Cardiac septum (tissue), 1 donor: ENCODE results near the gene ANTKMT. TPM values are rescaled to one million over a fixed set of nuclear protein-coding genes. Genes with fewer than 3 reads are reported as not detected.
"Not testable (repeated sequence)": the region's sequence is repeated elsewhere in the genome, so short reads cannot be mapped to it uniquely, and the experiment has no call there.

Experiments
- DNase-seq: peaks from one replicate; pipeline ENCODE4 v3.0.0-alpha.2; 2020; ENCODE audit warnings: low spot score
- intact Hi-C: fragments of 100-400 bp; cut with DNase I; formaldehyde crosslinking; loops from one replicate; pipeline ENCODE4 v1.14.0; 2022
- total RNA-seq: library from RNA; stranded (reverse); fragmentation: NEBNext Ultra II Directional; extraction: Animal tissue kit (Norgen Biotek cat#: 25700); gene quantifications from one replicate; pipeline ENCODE4 v1.2.1, GENCODE V29; 2021
- donor health status: DM: no; HTN: no; CAD: no.

The ANTKMT gene
- total RNA-seq, 1 donor from 2014 or later: 36.6 TPM

DNA sequence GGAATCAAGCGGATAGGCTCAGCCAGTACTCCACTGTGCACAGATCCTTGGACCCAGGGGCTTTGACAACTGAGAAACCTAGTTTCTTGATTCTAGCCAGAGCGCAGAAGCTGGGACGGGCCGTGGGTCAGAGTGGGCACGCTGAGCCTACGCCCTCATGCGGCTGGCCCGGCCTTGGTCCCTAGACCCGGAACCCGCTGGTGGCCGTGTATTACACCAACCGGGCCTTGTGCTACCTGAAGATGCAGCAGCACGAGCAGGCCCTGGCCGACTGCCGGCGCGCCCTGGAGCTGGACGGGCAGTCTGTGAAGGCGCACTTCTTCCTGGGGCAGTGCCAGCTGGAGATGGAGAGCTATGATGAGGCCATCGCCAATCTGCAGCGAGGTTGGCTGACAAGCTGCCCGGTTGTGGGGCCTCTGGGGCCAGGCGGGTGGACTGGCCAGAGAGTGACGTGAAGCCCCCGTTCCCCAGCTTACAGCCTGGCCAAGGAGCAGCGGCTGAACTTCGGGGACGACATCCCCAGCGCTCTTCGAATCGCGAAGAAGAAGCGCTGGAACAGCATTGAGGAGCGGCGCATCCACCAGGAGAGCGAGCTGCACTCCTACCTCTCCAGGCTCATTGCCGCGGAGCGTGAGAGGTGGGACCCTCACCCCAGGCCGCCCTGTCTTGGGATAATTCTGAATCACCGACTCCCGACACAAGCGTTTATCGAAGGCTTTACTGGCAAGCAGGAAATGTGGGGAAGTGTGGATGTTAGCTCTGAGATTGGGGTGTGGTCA lies 39.8 kb upstream of the ANTKMT start:
- intact Hi-C loops: no loop called here
- DNase-seq: no peak

DNA sequence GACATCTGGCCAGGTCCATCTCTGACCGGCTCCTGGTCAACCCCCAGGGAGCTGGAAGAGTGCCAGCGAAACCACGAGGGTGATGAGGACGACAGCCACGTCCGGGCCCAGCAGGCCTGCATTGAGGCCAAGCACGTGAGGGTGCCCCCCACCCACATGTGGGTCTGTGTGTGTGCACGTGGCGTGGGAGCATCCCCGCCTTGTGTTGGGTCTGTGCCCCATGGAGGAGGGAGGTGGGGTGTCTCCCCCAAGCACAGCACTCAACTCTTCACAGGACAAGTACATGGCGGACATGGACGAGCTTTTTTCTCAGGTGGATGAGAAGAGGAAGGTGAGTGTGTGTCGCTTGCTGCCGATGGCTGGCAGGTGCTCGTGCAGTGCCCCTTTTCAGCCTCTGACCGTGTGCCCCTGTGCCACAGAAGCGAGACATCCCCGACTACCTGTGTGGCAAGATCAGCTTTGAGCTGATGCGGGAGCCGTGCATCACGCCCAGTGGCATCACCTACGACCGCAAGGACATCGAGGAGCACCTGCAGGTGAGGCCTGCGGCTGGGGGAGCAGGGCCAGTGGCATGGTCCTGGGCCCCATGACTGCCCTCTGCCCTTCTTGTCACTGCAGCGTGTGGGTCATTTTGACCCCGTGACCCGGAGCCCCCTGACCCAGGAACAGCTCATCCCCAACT lies 39.1 kb upstream of the ANTKMT start:
- no peak for DNase-seq
- intact Hi-C loops: no loop called here

DNA sequence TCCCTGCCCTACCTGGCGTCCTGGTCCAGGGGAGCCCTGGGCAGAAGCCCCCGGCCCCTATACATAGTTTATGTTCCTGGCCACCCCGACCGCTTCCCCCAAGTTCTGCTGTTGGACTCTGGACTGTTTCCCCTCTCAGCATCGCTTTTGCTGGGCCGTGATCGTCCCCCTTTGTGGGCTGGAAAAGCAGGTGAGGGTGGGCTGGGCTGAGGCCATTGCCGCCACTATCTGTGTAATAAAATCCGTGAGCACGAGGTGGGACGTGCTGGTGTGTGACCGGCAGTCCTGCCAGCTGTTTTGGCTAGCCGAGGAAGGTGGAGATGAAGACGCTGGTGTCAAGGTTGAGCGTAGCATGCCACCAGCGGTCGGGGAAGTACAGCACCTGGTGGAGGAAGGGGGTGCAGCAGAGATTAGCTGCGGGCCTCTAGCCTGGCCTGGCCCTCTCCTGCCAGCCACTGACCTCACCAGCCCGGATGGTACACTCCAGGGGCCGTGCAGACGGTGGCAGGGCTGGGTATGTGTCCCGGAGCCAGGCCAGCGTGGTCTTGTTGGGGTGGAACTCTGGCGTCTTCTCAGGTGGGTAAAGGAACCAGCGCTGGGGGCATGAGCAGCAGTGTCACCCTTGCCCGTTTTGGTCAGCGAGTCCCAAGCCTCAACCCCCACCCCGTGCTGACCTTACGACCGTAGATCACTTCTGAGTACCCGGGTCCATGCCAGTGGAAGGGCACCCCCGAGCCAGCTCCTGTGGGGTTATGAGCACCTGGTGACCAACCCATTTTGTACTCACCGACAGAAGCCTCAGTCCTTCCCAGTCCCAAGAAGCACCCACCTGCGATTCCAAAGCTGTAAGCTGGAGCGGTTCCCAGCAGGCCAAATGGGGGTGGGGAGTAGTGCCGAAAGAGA lies 38.2 kb upstream of the ANTKMT start:
- DNase-seq: no peak

DNA sequence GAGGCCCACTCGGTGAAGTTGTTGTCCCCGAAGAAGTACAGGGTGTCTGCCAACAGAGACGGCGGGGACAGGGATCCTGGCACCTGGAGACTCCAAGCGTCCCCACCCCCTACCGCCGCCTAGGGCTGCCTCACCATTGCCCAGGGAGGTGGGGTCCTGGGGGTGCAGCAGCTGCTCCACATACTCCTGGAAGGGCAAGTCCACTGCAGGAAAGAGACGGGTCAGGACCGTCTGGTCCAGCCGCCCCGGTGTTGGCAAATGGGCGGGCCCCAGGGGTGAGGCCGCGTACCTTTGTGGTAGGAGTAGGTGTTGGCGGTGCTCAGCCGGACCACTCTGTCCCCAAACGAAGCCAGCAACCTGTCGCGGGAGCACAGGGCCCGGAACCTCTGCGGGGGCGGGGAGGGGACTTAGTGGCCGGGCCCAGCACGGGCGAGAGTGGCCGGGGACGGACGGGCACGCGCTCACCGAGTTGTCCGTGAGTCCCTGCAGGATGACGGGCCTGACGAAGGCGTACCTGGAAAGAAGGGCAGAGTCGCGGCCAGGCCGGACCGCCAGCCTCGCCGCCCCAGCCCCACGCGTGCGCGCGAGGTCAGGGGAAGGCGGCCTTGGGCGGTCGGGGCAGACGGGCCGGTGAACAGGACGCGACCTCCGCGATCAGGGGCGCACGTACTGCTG lies 37.4 kb upstream of the ANTKMT start:
- intact Hi-C loops: no loop called here
- no peak for DNase-seq

More for the DNA sequence above, 38.2 kb upstream of the ANTKMT start:
- intact Hi-C loops: no loop called here

DNA sequence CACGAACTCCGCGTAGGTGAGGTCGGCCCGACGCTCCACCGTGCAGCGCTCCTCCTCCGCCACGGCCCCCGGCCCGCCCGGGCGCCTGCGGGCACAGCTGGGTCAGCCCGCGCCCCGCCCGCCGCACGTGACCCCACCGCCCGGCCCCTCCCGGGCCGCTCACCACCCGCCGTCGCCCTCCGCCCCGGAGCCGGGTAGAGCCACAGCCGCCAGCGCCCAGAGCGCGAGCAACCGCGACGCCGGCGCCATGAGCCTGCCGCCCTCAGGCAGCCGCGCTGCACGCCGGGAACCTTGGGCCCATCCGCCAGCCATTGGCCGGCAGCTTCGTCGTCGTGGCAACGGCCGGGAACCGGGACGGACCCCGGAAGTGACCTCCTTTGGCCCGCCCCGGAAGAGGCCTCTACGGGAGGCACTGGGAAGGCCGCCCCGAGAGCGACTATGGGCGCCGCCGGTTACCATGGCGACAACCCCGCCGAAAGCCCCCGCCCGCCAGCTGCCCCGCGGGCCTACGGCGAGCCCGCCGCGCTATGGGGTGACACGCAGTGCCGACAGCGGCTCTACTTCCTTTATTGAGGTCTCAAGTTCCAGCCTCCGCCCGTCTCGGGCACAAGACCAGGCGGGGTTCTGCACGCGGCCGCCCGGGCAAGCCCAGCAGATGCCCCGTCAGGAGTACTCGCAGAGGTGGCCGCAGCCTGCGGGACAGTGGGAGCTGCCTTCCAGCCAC lies 36.7 kb upstream of the ANTKMT start, which contains the start of gene JMJD8:
Gene JMJD8, minus strand, starts transcription at position 264 of the 724 bp plus-strand sequence. Its CDS starts 15 bp downstream, at position 249.
- peak; percentile 99 for DNase-seq
- intact Hi-C loops: no loop called here

DNA sequence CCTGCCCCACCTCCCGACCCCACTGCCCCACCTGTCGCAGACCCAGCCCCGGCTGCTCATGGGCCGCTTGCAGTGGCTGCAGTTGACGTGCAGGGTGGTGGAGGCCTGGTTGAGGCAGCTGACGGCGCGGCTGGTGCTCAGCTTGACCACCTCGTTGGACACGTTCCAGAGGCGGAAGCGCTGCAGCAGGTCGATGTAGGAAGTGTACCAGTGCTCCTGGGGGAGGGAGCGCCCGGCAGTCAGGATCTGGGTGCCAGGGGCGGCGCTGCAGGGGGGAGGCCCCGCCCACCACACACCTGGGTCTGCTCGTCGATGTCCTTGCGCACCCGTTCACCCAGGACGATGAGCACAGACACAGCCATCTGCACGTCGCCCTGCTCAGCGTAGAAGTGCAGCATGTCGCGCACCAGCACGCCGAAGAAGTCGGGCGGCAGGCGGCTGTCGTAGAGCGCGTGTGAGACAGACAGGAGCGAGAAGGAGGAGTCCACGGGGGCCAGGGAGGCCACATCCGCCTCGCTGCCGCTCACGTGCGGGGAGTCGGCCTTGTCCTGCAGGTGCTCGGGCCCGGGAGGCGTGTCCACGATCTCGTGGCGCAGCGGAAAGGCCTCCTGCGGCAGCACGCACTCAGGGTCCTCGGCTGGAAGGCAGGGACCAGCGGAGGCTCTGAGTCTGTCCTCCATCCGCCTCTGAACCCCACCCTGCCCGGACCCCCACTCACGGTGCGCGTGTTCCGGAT lies 35.8 kb upstream of the ANTKMT start:
- intact Hi-C loops: no loop called here
- no peak for DNase-seq

DNA sequence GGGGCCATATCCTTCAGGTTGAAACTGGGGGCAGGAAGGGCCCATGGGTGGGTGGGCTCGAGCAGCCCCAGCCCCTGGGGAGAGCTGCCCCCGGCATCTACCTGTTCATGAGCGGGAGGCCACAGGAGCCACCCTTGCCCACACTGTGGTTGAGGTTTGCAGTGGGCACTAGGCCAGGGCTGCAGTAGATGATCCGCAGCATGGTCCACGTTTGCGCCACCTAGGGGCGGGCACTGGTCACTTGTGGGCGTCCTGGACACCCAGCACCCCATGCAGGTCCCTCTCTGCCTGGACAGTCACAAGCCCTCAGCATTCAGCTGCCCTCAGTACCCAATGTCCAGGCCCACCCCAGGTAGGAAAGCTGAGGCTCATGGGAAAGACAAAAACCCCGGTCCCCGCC lies 35.0 kb upstream of the ANTKMT start:
- DNase-seq: no peak
- intact Hi-C loops: no loop called here

DNA sequence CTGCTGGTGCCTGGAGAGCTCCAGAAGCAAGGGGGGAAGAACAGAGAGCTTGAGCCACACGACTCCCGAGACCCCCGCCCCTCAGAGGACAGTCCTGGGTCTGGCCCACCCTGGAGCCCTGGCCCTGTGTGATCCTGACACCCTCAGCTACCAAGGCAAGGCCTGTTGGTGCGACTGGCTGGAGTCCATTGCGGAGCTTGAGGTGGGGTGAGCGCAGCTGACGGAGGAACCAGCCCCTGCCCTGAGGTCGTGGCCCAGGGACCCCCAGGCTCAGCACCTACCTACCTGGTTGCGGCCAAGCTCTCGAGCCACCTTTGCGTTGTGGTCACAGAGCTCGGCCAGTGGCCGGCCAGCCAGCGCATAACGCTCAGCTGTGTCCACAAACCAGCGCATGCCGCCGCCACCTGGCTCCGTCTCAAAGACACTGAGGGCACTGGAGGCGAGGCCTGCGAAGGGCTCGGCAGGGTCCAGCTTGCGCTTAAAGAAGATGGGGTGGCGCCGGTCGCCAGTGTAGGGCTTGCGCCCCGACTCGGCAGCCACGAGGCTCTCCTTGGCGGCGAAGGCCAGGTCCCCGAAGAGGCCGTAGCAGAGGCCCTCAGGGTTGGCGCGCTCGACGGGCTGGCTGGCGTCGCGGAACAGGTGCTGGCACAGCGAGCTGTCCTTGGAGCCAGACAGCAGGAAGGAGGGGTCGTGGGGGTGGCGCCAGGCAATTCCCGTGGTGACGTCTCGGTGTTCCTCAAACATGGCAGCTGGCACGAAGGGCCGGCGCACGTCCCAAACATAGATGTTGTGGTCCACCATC lies 34.3 kb upstream of the ANTKMT start:
- intact Hi-C loops: no loop called here

DNA sequence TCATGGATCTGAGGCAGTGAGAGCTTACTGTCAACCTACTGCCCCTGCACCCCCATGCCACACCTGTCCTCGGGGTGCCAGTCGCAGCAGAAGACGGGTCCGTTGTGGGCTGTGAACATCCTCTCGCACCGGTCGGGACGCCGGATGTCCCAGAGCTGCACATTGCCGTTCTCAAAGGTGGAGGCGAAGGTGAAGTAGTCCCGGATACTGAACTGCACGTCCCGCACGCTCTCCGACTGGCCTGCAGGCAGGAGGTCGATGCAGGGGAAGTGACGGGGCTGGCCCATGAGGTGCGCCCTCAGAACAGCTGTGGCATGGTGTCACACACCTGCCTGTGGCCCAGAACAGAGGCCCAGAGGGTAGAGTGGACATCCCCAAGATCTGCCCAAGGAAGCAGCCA lies 33.4 kb upstream of the ANTKMT start:
- intact Hi-C loops: no loop called here
- DNase-seq: no peak

More for the DNA sequence above, 34.3 kb upstream of the ANTKMT start:
- no peak for DNase-seq

DNA sequence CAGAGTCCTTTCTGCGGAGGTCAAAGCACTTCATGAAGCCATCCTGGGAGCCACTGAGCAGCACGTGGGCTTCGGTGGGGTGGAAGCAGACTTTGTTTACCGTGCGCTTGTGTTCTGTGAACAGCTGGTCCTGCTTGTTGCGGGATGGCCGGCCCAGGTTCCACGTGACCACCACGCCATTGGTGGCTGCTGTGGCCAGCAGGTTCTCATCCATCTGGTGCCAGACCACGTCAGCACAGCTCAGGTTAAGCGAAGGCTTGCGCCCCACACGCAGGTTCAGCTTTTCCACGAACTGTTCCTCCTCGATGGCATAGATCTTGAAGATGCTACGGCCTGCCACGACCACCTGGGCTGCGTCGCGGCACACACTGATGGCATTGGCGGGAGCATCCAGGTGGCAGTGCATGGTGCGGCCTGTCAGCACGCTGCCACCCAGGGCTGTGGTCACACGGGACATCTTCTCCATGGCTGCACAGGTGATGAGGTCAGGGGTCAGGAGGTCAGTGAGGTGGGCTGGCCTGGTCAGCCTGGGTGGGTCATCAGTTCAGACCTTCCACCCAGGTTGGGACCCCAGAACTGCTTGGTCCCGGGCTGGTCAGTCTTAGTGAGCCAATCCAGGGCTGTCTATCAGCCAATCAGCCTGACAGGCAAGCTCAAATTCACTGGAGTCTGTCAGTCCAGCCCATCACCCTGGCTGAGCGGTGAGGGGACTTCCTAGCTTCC lies 31.6 kb upstream of the ANTKMT start:
- DNase-seq: no peak
- intact Hi-C loops: no loop called here

DNA sequence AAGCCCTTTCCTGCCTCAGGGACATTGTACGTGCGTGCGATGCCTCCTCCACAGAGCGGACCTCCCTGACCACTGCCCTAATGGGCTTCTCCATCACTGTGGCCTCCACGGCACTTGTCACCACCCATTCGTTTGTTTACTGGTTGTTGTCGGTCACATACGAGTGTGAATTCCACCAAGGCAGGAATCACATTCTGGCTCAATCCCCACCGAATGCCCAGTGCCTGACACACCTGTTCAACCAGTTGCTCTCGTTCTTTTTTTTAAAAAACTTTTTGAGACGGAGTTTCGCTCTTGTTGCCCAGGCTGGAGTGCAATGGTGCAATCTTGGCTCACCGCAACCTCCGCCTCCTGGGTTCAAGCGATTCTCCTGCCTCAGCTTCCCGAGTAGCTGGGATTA lies 29.7 kb upstream of the ANTKMT start:
- DNase-seq, intact Hi-C loops: not testable (repeated sequence)

DNA sequence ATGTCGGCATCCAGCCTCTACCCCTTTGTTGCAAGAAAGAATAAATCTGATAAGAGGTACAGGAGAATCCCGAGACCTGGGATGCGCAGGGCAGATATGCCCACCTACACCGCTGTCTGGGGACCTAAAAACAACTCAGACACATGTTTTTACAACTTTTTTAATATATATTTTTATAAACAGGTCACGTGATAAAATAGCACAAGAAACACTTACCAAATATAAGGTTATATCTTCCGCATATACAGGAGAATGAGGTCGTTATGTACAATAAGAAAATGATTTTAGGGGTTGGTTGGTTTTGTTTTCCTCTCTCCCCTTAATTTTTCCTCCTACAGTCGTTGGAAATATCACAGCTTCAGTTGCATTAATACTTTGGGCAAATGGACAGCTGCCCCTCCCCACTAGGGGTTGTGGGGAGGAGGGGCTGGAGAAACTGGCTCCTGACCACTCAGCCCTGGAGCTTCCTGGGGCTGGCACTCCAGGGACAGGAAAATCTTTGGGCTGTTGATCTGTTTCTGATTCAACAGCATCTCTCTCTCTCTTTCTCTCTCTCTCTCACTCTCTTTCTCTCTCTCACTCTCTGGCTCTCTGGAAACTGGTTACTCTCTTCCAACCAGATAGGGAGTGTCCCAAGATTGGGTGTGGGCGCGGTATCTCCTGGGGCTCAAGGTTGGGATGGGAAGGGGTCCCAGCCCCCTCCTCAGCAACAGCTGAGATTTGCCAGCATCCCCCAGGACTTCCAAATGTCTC lies 28.4 kb upstream of the ANTKMT start:
- no peak for DNase-seq
- intact Hi-C loops: no loop called here

DNA sequence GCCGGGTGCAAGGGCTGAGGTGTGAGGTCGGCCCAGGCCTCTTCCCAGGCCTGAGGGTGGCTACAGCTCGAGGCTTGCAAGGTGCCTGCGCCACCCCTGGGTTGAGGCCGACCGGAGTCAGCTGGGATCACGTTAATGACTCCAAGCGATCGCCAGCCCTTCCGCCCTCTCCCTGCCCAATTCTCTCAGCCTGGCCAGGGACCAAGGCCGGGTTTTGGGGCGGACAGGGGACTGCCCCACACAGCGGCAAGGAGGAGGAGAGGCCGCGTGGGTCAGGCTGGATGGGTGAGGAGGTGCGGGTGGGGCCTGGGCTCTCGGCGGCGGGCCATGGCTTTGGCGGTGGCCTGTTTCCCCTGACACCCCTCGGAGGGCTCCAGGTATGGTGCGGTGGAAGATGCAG lies 27.6 kb upstream of the ANTKMT start:
- intact Hi-C loops: no loop called here
- DNase-seq: no peak

DNA sequence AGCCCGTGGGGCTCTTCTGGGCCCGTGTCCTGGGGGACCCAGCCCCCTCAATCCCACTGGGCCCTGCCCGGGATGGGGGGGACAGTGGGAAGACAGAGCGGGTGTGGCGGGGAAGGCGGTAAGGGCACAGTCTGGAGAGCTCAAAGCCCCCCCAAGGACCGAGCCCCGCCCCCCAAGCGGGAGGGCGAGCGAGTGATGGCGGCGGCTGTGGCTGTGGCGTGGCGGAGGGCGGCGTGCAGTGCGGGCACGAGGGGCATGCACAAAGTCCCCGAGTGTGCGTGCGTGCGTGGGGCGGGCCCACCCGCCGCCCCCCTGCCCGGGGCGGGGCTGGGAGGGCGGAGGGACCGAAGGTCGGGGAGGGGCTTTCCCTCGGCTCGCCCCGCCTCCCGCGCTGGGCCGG lies 27.2 kb upstream of the ANTKMT start:
- intact Hi-C loops: no loop called here
- DNase-seq: no peak

DNA sequence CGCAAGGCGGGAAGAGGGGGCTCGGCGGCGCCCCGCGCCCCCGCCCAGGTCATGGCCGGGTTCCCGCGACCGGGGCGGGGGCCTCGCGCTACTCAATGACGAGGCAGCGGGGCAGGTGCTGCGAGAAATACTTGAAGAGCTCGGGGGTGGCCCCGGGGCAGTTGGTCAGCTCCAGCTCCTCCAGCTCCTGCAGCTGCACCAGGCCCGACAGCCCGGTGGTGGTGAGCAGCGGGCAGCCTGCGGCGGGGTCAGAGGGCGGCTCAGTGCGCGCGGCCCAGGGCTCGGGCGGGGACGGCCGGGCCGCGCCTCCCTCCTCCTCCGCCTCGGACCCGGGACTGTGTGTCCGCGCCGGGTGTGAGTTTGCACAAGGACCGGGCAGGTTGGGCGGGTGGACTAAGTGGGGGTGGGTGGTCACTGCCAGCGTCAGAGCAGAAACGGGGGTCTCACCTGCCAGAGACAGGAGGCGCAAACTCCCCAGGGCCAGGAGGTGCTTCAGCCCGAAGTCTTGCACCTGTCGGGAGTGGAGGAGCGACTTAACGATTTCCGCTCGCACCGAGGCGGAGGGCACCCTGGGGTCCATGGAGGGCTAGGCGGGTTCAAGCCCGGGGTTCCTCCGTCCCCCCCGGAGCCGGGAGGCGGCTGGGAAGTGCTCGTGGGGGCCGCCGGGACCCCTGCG lies 26.6 kb upstream of the ANTKMT start:
- no peak for DNase-seq
- intact Hi-C loops: no loop called here
